Activated naive CD8-positive, alpha-beta T cell treated with anti-CD3 and anti-CD28 coated beads, Interleukin-2, amount 10 ng/mL, durations not matched to agents 7 days and 5 days (primary cell): Measurements from ENCODE around the gene SETD7. TPM values are rescaled to one million over a fixed set of nuclear protein-coding genes. Genes with fewer than 3 reads are reported as not detected.

Experiments used
- ATAC-seq: fragments of 150-1000 bp; cut with Tn5 transposase; one replicate; pipeline ENCODE4 v1.10.0; 2021; ENCODE audit warnings: low read depth, moderate library complexity
- POLR2A ChIA-PET: fragments of 350-600 bp; sonication (Branson Sonifier 250); formaldehyde crosslinking; loops from one replicate; lab custom pipeline; 2021; ENCODE audit warnings: antibody characterized with exemption; lab: Charles Lee
- DNase-seq: peaks from one replicate; pipeline ENCODE4 v3.0.0; 2021
- H3K27ac Mint-ChIP-seq: one replicate; pipeline ENCODE4 v1.8.0; 2022; ENCODE audit warnings: mild to moderate bottlenecking, mixed read lengths
- H3K27me3 Mint-ChIP-seq: one replicate; pipeline ENCODE4 v1.8.0; 2022; ENCODE audit warnings: mild to moderate bottlenecking, moderate library complexity, mixed read lengths
- H3K36me3 Mint-ChIP-seq: one replicate; pipeline ENCODE4 v1.8.0; 2021; ENCODE audit warnings: mild to moderate bottlenecking, mixed read lengths
- H3K4me1 Mint-ChIP-seq: one replicate; pipeline ENCODE4 v1.8.0; 2021; ENCODE audit warnings: mixed read lengths
- H3K4me3 Mint-ChIP-seq: one replicate; pipeline ENCODE4 v1.8.0; 2022; ENCODE audit warnings: mild to moderate bottlenecking, moderate library complexity, mixed read lengths
- H3K9me3 Mint-ChIP-seq: one replicate; pipeline ENCODE4 v1.8.0; 2021; ENCODE audit warnings: mixed read lengths
- total RNA-seq, 2 experiments: library from RNA; stranded (reverse); gene quantifications; one replicate each; pipeline ENCODE4 v1.2.3, GENCODE V29; 2021

Gene SETD7
- total RNA-seq, result 10 to 100 TPM in 1 of 2 experiments, 1 to 10 TPM in 1; 9.4 to 10.1 TPM

GRCh38 chr4:139556071-139556723, at the start of gene SETD7:
Gene SETD7 (minus strand): TSS chr4:139556219. CDS start chr4:139556137, 82 bp downstream.
- Mint-ChIP-seq H3K27me3 (peaks cover 4% of the 10 kb centered on the region), H3K27ac (peak within 1 kb of the TSS; percentile 95), H3K36me3 (no peaks in the 10 kb centered on the region), H3K9me3 (no peaks in the 10 kb centered on the region), H3K4me3 (peak within 1 kb of the TSS; percentile 94), H3K4me1 (peaks cover 50% of the 10 kb centered on the region)
- DNase-seq, result no peak
- ATAC-seq, result peak; percentile 44
- POLR2A ChIA-PET, result interaction anchor here (0.8 to 3.1 kb wide), 10 partner anchors 12 to 817 kb away, joined by 3 to 20 read pairs (median 4); partner anchors contain the start of genes MAML3, NAA15, NOCT and RAB33B

DNA sequence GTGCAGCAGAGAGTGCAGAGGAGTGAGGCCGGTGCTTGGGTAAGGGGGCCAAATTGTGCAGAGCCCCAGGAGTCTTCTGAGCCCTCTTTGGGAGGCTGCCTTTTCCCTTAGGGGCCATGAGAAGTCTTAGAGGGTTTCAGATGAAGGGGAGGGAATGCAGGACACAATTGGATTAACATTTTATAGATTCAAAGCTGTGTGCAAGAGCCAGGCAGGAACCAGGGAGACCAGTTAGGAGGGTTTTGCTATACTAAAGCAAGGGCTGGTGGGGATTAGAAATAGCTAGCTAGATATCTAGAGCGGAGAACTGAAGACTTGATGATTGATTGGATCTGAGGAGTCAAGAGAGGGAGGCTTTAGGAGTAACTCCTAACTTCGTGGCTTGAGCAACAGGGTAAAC, 49.5 kb upstream of the SETD7 start:
- ATAC-seq (no peak), DNase-seq (no peak)
- Mint-ChIP-seq H3K4me3 (no peak overlapping the region), H3K4me1 (peaks cover 14% of the 10 kb centered on the region), H3K9me3 (peaks cover 2% of the 10 kb centered on the region), H3K27ac (peak overlapping the region; percentile 1), H3K27me3 (peaks cover 16% of the 10 kb centered on the region), H3K36me3 (peaks cover 4% of the 10 kb centered on the region)
- POLR2A ChIA-PET, result no interaction called here

- DNase-seq (no peak), ATAC-seq (no peak)
- POLR2A ChIA-PET, result interaction anchor here (1.2 kb wide), 1 partner anchor 48 kb away, joined by 4 read pairs; the partner anchor contains the start of gene SETD7
- Mint-ChIP-seq H3K4me3 (no peak overlapping the region), H3K36me3 (peaks cover 4% of the 10 kb centered on the region), H3K9me3 (peaks cover 2% of the 10 kb centered on the region), H3K27ac (no peak overlapping the region), H3K27me3 (peaks cover 15% of the 10 kb centered on the region), H3K4me1 (peaks cover 14% of the 10 kb centered on the region)
These were observed 47.8 kb upstream of the SETD7 start for GRCh38 chr4:139603576-139604410.

- Mint-ChIP-seq H3K4me3 (no peak overlapping the region), H3K27me3 (peaks cover 18% of the 10 kb centered on the region), H3K9me3 (peaks cover 2% of the 10 kb centered on the region), H3K4me1 (peaks cover 13% of the 10 kb centered on the region), H3K27ac (no peak overlapping the region), H3K36me3 (peaks cover 4% of the 10 kb centered on the region)
- ATAC-seq (no peak), DNase-seq (no peak)
- POLR2A ChIA-PET, result no interaction called here
These were observed 46.8 kb upstream of the SETD7 start for GRCh38 chr4:139602776-139603360.

DNA sequence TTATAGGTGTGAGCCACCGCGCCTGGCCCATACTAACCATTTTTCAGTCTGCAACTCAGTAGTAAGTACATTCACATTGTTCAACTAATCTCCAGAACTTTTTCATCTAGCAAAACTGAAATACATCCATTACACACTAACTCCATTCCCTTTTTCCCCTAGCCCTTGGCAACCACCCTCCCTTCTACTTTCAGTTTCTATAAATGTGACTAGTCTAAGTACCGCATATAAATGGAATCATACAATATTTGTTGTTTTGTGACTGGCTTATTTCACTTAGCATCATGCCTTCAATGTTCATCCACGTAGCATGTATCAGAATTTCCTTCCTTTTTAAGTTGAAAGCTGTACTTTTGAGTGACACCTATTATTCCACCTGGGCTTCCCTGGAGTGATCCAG, 44.6 kb upstream of the SETD7 start:
- H3K27ac Mint-ChIP-seq, result no peak overlapping the region
- no peaks in the 10 kb centered on the region for H3K9me3 Mint-ChIP-seq
- peaks cover 4% of the 10 kb centered on the region for H3K4me1 Mint-ChIP-seq
- no peak overlapping the region for H3K4me3 Mint-ChIP-seq
- peaks cover 20% of the 10 kb centered on the region for H3K27me3 Mint-ChIP-seq
- ATAC-seq, result no peak
- POLR2A ChIA-PET, result no interaction called here
- DNase-seq, result no peak
- no peaks in the 10 kb centered on the region for H3K36me3 Mint-ChIP-seq

GRCh38 chr4:139599594-139600374, 43.8 kb upstream of the SETD7 start:
- Mint-ChIP-seq H3K36me3 (no peaks in the 10 kb centered on the region), H3K4me1 (peaks cover 4% of the 10 kb centered on the region), H3K27ac (no peak overlapping the region), H3K9me3 (no peaks in the 10 kb centered on the region), H3K27me3 (peaks cover 28% of the 10 kb centered on the region), H3K4me3 (no peak overlapping the region)
- ATAC-seq (no peak), DNase-seq (no peak)
- POLR2A ChIA-PET, result no interaction called here

DNA sequence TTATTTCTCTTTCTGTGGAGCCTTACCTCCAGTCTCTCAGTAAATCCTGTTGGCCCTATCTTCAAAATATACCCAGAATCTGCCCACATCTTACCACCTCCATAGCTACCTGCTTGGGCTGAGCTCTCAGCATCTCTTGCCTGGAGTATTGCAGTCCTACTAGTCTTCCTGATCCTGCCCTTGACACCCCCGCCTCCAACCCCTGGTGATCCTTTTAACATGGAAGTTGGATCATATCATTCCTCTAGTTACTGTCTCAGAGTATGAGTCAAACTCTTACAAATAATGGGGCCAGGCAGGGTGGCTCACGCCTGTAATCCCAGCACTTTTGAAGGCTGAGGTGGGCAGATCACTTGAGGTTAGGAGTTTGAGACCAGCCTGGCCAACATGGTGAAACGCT, 43.1 kb upstream of the SETD7 start:
- no peak overlapping the region for H3K27ac Mint-ChIP-seq
- POLR2A ChIA-PET, result no interaction called here
- H3K4me3 Mint-ChIP-seq, result no peak overlapping the region
- peaks cover 4% of the 10 kb centered on the region for H3K4me1 Mint-ChIP-seq
- DNase-seq (no peak), ATAC-seq (no peak)
- H3K27me3 Mint-ChIP-seq, result peaks cover 34% of the 10 kb centered on the region
- no peaks in the 10 kb centered on the region for H3K36me3 Mint-ChIP-seq
- no peaks in the 10 kb centered on the region for H3K9me3 Mint-ChIP-seq

- no peaks in the 10 kb centered on the region for H3K9me3 Mint-ChIP-seq
- POLR2A ChIA-PET, result no interaction called here
- peaks cover 2% of the 10 kb centered on the region for H3K4me1 Mint-ChIP-seq
- no peak overlapping the region for H3K4me3 Mint-ChIP-seq
- ATAC-seq (no peak), DNase-seq (no peak)
- H3K36me3 Mint-ChIP-seq, result no peaks in the 10 kb centered on the region
- no peak overlapping the region for H3K27ac Mint-ChIP-seq
- peaks cover 43% of the 10 kb centered on the region for H3K27me3 Mint-ChIP-seq
These were observed 40.8 kb upstream of the SETD7 start for GRCh38 chr4:139596684-139597279.

GRCh38 chr4:139596034-139596683, 40.1 kb upstream of the SETD7 start:
- Mint-ChIP-seq H3K4me1 (peaks cover 2% of the 10 kb centered on the region), H3K27me3 (peaks cover 43% of the 10 kb centered on the region), H3K4me3 (no peak overlapping the region), H3K27ac (no peak overlapping the region), H3K36me3 (no peaks in the 10 kb centered on the region), H3K9me3 (no peaks in the 10 kb centered on the region)
- ATAC-seq (no peak), DNase-seq (no peak)
- POLR2A ChIA-PET, result no interaction called here

DNA sequence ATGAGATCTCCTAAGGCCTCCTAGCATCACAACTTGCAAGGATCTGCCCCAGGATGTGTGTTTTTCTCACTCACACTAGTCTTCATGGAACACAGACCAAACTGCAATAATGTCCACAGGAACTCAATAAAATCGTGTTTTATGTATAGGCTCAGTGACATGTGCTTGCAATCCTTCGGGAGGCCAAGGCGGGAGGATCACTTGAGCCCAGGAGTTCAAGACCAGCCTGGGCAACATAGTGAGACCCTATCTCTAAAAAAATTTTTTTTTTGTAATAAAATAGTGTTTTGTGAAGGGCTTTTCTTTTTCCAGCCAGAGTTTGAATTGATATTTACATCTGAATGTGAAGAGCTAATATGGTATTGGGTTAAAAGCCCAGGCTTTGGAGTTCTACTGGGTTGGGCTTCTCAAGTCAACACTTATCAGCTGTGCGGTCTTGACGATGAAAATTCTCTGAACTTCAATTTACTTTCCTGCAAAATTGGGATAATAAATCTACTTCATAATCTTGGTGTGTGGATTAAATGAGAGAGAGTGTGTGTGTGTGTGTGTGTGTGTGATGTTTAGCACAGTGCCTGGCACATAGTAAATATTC, 38.7 kb upstream of the SETD7 start:
- Mint-ChIP-seq H3K27me3 (peaks cover 43% of the 10 kb centered on the region), H3K9me3 (no peaks in the 10 kb centered on the region), H3K36me3 (no peaks in the 10 kb centered on the region), H3K27ac (no peak overlapping the region), H3K4me1 (no peaks in the 10 kb centered on the region), H3K4me3 (no peak overlapping the region)
- ATAC-seq (no peak), DNase-seq (no peak)
- POLR2A ChIA-PET, result no interaction called here

GRCh38 chr4:139593091-139593564, 37.1 kb upstream of the SETD7 start:
- Mint-ChIP-seq H3K9me3 (no peaks in the 10 kb centered on the region), H3K27me3 (peaks cover 33% of the 10 kb centered on the region), H3K4me3 (no peak overlapping the region), H3K36me3 (no peaks in the 10 kb centered on the region), H3K4me1 (no peaks in the 10 kb centered on the region), H3K27ac (no peak overlapping the region)
- POLR2A ChIA-PET, result no interaction called here
- no peak for ATAC-seq
- DNase-seq, result no peak
